ENCODE measurements around the gene MINDY2. TPM values are rescaled to one million over a fixed set of nuclear protein-coding genes. Genes with fewer than 3 reads are reported as not detected.
"Not testable (repeated sequence)": the region's sequence is repeated elsewhere in the genome, so short reads cannot be mapped to it uniquely, and the experiment has no call there.

MINDY2 gene
- total and polyA plus RNA-seq, 2 experiments from 2014 or later: 30.7 to 40.2 TPM

GRCh38 chr15:58856086-58856485 is 85.0 kb downstream of the MINDY2 start:
- no peak overlapping the region for H3K27ac ChIP-seq
- H3K4me1 ChIP-seq (ENCODE audit: low read depth): no peaks in the 10 kb centered on the region
- peaks cover 11% of the 10 kb centered on the region for H3K36me3 ChIP-seq
- H3K9me3 ChIP-seq (ENCODE audit: low read depth): no peaks in the 10 kb centered on the region
- no peaks in the 10 kb centered on the region for H3K27me3 ChIP-seq
- H3K4me3 ChIP-seq: no peak overlapping the region
- no peak for TF ChIP-seq CTCF (IDR thresholded peaks at IDR 0.05; ENCODE audit: low read depth, low read length)
- DNase-seq (ENCODE audit: low read depth in 1 of 2, low spot score in 1 of 2): peak in 1 of 2 donors; percentile 39

- peaks cover 11% of the 10 kb centered on the region for H3K36me3 ChIP-seq
- H3K9me3 ChIP-seq (ENCODE audit: low read depth); H3K4me3 ChIP-seq; H3K4me1 ChIP-seq (ENCODE audit: low read depth); H3K27me3 ChIP-seq; H3K27ac ChIP-seq; DNase-seq (ENCODE audit: low read depth in 1 of 2, low spot score in 1 of 2): not testable (repeated sequence)
These were observed 85.5 kb downstream of the MINDY2 start for GRCh38 chr15:58856621-58857020.

- no peak overlapping the region for H3K4me3 ChIP-seq
- no peaks in the 10 kb centered on the region for H3K4me1 ChIP-seq (ENCODE audit: low read depth)
- no peaks in the 10 kb centered on the region for H3K36me3 ChIP-seq
- no peak for DNase-seq (ENCODE audit: low read depth in 1 of 2, low spot score in 1 of 2)
- TF ChIP-seq CTCF (IDR thresholded peaks at IDR 0.05; ENCODE audit: low read depth, low read length): no peak
- H3K27ac ChIP-seq: no peak overlapping the region
- H3K27me3 ChIP-seq: no peaks in the 10 kb centered on the region
- no peaks in the 10 kb centered on the region for H3K9me3 ChIP-seq (ENCODE audit: low read depth)
These were observed 91.2 kb downstream of the MINDY2 start for GRCh38 chr15:58862326-58862725.

GRCh38 chr15:58864602-58865424 is 93.7 kb downstream of the MINDY2 start:
- Histone ChIP-seq H3K4me3 (no peak overlapping the region), H3K4me1 (ENCODE audit: low read depth) (no peaks in the 10 kb centered on the region), H3K27me3 (no peaks in the 10 kb centered on the region), H3K9me3 (ENCODE audit: low read depth) (no peaks in the 10 kb centered on the region), H3K27ac (no peak overlapping the region), H3K36me3 (no peaks in the 10 kb centered on the region)
- peak; percentile 13 to 76 for DNase-seq (ENCODE audit: low read depth in 1 of 2, low spot score in 1 of 2)
- no peak for TF ChIP-seq CTCF (IDR thresholded peaks at IDR 0.05; ENCODE audit: low read depth, low read length)

- no peak overlapping the region for H3K27ac ChIP-seq
- no peaks in the 10 kb centered on the region for H3K9me3 ChIP-seq (ENCODE audit: low read depth)
- peak in 1 of 2 donors; percentile 51 for DNase-seq (ENCODE audit: low read depth in 1 of 2, low spot score in 1 of 2)
- H3K27me3 ChIP-seq: no peaks in the 10 kb centered on the region
- no peaks in the 10 kb centered on the region for H3K4me1 ChIP-seq (ENCODE audit: low read depth)
- no peaks in the 10 kb centered on the region for H3K36me3 ChIP-seq
- no peak for TF ChIP-seq CTCF (IDR thresholded peaks at IDR 0.05; ENCODE audit: low read depth, low read length)
- H3K4me3 ChIP-seq: no peak overlapping the region
These were observed 94.4 kb downstream of the MINDY2 start for GRCh38 chr15:58865425-58865880.

- DNase-seq (ENCODE audit: low read depth in 1 of 2, low spot score in 1 of 2): no peak
- H3K27ac ChIP-seq: no peak overlapping the region
- H3K27me3 ChIP-seq: no peaks in the 10 kb centered on the region
- no peaks in the 10 kb centered on the region for H3K36me3 ChIP-seq
- H3K4me3 ChIP-seq: no peak overlapping the region
- TF ChIP-seq CTCF (IDR thresholded peaks at IDR 0.05; ENCODE audit: low read depth, low read length): no peak
- H3K9me3 ChIP-seq (ENCODE audit: low read depth): no peaks in the 10 kb centered on the region
- H3K4me1 ChIP-seq (ENCODE audit: low read depth): no peaks in the 10 kb centered on the region
These were observed 96.8 kb downstream of the MINDY2 start for GRCh38 chr15:58867926-58868325.
